A204.1 (cell line): ENCODE results near the gene CC2D2B.
"Not testable (repeated sequence)": the region's sequence is repeated elsewhere in the genome, so short reads cannot be mapped to it uniquely, and the experiment has no call there.

Experiments used
- FAIRE-seq: peaks from 2 replicates; lab custom pipeline; 2012; peaks lifted over from hg19 to GRCh38; lab: Jason Lieb, UNC

Gene CC2D2B

DNA sequence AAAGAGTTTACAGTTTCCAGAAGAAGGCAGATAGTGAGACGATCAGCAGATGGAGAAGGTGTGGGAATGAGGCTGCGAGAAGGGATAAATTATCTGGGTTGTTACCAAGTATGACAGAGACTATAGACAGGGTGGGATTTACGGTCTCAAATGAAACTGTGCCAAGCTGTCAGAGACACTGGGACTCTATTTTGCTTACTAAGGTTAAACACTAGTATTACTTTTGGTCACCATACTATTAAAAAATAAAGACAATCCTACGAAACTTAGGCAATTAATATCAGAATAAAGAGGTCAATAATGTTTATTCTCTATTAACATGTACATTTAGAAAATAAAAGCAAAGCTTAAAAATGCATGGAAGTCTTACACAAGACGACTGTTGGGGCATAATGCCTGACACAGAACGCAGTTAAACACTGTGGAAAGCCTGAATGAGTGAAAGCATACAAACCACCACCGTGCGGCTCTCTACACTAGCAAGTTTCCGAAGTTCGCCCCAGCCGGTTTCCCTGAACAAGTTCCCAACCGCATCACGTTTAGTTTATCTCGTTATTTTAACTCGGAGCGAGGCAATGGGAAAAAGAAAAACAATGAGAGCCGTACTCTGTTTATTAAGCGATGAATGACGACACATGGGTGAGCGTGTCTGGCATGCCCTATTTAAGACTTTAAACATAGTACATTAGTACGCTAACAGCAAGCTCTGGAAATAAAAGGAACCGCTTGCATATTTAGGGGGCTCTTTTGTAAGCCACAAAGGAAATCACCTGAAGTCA, 909 bp upstream of the CC2D2B start:
- peak; percentile 86 for FAIRE-seq

DNA sequence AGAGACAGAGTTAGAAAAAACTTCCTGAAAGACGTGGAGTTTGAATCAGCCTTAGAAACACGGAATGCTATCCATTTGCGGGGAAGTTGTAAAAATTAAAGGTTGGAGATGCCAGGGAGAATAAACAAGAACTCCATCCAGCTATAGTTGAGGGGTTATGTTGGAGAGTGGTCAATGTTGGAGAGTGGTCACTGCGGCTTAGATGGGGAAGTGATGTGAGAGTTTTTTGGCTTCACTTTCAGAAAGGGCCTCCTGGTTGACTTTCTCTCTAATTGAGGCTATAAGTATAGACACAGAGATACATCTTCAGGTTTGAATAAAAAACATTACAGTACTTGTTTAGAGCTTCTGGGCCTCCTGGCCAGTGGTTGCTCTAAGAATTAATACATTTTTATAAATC, 675 bp downstream of the CC2D2B start:
- FAIRE-seq, result no peak

DNA sequence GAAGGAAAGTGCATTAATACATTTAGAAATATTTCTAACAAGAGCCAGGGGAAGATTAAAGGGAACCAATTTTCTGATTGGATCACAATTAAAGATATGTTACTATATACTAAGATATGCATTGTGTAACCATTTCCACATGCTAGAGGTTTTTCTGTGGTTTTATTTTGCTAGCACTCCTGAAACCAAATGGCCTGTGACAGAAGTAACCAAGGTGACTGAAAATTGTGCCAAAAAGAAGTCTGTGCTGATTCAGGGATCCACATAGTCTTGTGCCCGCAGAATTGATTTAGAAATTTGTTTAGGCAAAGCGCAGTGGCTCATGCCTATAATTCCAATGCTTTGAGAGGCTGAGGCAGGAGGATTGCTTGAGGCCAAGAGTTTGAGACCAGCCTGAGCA, 1.8 kb downstream of the CC2D2B start:
- no peak for FAIRE-seq

DNA sequence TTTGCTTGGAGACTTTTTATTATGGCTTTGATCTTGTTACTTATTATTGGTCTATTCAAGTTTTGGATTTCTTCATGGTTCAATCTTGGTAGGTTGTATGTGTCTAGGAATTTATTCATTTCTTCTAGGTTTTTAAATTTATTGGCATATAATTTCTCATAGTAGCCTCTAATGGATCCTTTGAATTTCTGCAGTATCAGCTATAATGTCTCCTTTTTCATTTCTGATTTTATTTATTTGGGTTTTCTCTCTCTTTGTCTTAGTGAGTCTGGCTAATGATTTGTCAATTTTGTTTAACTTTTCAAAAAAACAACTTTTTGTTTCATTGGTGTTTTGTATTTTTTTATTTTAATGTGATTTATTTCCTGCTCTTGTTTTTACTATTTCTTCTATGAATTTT, 8.3 kb downstream of the CC2D2B start:
- peak; percentile 66 for FAIRE-seq

DNA sequence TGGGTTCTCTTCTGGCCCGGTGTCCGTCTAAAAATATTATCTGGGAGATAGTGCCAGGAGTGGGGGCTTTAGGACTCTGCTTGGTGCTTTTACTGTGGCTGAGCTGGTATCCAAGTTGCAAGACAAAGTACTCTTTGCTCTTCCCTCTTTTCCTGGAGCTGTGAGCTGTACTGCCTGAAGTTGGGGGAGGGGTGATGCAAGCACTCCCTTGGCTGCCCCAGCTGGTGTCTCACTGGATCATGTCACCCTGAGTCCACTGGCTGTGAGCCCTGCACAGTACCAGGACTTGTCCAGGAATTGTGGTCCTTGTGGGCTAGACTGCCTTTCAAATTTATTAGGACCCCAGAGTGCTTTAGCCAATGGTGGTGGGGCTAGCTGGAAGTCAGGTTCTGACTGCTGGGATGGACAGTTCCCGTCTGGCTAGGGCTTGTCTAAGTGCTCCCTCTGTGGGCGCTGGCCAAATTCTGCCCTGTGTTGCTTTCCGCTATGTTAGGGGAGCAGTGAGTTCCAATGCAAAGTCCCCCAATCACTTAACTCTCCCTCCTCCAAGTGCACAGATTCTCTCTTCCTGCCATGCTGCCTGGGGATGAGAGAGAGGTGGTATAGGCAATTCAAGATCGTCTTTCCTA, 13.1 kb downstream of the CC2D2B start:
- no peak for FAIRE-seq

DNA sequence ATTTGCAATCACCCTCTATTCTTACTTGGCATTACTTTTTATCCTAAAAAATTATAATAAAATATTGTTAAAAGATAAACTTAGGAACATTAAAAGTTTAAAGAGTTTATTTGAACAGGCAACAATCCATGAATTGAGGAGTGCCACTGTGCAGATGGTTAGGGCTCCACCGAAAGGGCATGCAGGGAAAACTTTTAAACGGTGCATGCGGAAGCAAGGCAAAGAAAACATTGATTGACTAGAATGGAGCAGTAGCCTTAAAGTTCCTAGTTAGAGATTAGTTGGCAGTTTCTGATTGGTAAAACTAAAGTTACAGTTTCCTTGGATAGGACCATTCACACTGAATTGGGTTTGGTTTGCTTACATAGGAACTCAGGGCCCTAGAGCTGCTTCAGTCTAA, 17.3 kb downstream of the CC2D2B start:
- FAIRE-seq, result no peak

DNA sequence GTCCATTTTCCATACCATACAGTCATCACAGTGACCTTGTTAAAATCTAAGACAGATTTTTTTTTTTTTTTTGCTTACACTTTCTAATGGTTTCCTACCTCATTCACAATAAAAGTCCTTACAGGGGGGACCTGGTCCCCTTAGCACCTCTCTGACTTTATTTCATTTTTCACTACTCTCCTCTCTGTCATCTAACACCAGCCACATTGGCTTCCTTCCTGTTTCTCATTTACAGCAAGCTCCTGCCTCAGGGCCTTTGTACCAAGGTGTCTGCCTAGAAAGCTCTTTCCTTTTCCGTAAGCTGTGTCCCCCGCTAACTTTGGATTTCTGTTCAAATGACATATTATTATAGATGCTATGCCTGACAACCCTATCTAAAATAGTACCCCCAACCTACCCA, 27.7 kb downstream of the CC2D2B start:
- FAIRE-seq, result no peak

DNA sequence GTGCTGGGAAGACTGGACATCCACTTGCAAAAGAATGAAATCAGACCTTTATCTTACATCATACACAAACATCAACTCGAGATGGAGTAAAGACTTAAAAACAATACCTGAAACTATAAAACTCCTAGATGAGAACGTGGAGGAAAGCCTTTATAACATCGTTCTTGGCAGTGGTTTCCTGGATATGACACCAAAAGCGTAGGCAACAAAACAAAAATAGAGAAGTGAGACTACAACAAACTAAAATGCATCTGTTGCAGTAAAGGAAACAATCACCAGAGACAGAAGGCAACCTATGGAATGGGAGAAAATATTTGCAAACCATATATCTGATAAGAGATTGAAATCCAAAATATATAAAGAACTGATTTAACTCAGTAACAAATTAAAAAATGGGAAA, 33.3 kb downstream of the CC2D2B start:
- FAIRE-seq, result no peak

DNA sequence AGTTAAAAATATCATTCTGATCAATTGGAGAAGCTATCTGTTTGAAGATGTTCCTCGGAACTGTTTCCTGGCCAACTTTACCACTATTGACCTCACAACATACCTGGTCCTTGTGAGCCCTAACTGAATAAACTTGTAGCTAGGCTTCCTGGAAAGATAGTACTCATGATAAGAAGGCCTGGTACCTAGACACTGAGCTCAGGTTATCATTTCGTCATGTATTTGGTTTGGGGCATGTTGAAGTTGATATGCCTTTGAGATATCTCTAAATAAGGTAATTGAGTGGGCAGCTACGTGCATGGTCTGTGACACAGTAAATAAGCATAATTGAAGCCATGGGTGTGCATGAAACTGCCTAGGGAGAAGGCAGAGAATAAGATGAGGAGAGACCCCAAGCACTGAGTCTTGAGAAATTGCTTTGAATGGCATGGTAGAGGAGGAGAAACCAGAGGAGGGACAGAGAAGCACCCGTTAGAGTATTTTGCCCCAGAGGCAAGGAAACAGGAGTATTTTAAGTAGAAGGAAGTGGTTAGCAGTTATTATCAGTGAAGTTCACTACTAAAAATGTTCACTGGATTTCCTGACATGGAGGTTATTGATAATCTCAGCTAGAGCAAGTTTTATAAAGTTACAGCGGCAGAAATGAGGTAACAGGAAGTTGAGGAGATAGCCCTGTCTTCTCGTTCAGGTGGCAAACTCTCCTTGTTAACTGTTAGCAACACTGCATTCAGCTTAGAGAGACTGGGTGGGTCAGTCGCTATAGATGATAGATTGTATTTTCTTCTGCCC, 55.6 kb downstream of the CC2D2B start:
- FAIRE-seq, result no peak

DNA sequence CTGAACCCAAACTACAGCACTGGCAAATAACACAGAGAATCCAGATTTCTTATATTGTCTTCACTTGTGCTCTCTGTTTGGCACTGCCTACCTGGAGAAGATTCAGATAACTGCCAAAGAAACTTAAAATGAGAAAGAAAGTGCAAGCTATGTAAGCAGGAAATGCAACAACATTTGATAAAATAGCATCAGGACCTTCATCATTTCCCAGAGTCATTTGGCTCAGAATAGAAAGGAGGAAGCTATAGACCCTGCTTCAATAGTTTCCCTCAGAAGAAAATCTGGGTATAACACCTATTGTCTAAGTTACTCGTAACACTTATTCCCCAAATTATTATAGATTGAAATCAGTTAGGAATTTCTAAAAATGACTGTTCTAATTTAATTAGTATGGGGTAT, 56.2 kb downstream of the CC2D2B start:
- no peak for FAIRE-seq

DNA sequence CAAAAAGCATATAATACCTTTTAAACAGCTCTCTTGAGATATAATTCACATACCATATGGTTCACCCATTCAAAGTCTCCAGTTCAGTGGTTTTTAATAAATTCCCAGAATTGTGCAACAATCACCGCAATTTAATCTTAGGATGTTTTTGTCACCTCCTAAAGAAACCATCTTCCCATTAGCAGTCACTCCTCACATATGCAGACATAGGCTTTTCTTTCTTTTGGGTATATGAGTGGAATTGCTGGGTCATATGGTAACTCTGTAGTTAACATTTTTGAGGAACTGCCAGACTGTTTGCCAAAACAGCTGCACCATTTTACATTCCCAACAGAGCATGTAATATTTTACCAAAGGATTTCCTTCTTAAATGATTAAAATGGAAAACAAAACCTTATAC, 57.0 kb downstream of the CC2D2B start:
- no peak for FAIRE-seq

DNA sequence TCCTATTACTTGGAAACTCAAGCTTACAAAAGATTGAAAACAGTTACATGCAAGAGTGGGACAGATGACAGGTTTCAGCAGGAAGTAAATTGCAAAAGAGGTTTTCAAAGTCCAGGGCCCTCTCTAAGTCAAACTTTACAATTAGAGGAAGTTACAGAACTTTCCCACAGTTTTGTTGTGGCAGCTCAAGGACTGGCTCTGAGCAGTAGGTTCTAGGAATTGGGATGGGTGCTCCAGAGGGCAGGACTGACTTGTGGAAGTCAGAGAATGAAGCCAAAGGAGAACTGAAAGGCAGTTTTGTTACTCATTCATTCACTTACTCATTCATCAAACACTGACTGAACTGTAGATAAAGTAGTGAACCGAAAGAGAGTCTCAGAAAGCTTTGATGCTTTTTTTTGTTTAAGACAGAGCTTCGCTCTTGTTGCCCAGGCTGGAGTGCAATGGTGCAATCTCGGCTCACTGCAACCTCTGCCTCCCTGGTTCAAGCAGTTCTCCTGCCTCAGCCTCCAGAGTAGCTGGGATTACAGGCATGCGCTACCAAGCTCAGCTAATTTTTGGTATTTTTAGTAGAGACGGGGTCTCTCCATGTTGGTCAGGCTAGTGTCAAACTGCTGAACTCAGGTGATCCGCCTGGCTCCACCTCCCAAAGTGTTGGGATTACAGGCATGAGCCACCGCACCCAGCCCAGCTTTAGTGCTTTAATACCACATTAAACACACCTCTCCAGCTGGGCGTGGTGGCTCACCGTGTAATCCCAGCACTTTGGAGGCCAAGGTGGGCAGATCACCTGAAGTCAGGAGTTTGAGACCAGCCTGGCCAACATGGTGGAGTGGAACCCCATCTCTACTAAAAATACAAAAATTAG, 68.8 kb downstream of the CC2D2B start:
- FAIRE-seq, result no peak

DNA sequence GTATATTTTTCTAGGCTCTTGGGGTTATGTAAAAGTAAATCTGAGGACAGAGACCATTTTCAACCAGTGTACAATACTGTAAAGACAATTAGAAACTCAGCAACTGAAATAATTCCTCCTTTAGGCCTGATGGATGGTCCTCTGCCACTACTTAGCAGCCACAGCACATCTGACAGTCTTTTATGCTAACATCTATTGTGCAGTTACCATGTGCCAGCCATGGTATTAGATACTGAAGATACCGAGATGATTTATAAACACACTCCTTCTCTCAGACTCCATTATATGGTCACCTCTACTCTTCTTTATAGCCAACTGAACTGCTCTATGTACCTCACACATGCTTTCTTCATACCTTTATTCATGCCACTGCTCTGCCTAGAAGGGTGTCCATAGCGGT, 74.4 kb downstream of the CC2D2B start:
- FAIRE-seq, result no peak

DNA sequence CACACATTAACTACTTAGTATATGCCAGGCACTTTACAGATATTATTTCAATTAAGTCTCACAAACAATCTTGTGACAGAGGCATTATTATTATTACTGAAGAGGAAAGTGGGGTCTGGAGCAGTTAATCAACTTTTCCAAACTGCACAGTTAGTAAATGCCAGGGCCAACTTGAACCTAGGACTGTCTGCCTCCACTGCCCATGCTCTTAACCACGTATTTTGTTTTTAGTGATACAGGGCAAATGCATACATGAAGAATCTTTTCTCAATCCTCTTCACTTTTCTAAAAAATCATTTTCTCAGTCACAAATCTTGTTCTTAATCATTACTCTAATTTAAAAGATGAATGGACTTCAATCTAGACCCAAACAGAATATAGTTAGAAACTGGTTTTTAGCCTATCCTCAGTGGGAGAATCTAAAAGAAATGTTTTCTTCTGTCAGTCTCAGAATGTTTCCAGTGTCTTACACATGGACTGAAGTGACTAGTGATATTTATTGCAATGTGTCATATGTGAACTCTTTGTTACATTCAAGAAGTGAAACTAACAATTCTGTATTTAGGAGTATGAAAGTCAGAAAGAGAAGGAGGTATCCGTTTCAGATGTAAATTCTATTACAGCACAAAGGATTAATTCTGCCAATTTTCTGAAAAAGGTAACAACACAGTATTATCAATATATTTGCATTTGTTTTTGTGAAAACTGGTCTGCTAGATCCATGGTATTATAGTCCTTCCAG, 80.1 kb downstream of the CC2D2B start:
- no peak for FAIRE-seq

DNA sequence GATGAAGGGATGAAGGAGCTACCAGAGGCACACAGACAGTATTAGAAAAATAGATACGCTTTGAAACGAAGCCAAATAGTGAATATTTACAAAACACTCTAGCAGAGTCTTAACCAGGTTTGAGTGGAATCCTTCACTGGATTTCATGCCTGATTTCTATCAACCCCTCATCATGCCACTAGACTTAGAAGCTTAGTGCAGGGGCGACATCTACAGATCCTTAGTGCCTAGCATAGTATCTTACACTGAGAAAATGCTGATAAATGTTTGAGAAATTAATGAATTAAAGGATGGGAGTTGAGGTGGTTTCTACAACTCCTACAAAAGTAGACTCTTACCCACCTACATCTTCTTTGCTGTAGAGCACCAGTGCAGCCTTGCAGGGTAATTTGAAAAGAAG, 80.9 kb downstream of the CC2D2B start:
- no peak for FAIRE-seq

DNA sequence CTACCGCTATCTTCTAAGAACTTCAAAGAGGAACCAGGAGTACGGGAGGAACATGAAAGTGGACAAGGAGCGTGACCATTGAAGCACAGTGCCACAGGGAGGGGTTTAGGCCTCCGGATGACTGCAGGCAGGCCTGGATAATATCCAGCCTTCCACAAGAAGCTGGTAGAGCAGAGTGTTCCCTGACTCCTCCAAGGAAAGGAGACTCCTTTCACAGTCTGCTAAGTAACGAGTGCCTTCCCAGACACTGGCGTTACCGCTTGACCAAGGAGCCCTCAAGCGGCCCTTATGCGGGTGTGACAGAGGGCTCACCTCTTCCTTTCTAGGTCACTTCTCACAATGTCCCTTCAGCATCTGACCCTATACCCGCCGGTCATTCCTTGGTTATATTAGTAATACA, 86.6 kb downstream of the CC2D2B start:
- FAIRE-seq, result not testable (repeated sequence)

DNA sequence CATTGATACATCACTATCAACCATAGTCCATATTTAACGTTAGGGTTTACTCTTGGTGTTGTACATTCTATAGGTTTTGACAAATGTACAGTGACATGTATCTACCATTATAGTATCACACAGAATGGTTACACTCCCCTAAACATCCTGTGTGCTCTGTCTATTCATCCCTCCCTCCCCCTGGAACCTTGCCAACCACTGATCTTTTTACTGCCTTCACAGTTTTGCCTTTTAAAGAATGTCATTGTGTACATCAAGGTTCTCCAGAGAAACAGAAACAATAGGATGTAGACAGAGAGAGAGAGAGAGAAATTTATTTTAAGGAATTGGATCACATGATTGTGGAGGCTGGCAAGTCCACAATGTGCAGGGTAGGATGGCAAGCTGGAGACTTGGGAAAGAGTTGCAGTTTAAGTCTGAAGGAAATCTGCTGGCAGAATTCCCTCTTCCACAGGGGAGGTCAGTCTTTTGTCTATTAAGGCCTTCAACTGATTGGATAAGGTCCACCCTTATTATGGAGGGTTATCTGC, 90.5 kb downstream of the CC2D2B start:
- FAIRE-seq, result no peak

DNA sequence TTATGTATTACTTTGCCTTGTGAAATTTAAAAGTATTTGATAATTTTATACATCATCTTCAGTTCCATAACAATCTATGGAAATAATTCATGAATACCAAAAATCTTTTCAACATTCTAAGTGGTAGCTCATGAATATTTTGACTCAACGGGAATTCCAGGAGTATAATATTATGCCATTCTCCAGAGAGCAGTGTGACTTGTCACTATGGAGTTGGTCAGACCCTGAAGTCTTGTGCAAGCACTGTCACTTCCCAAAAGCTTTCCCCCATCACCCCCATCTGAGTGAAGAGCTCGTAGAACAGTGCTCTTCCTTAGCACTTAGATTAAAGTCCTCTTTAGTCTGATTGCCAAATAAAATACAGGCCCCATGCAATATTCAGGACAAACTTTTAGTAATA, 106.2 kb downstream of the CC2D2B start:
- no peak for FAIRE-seq

DNA sequence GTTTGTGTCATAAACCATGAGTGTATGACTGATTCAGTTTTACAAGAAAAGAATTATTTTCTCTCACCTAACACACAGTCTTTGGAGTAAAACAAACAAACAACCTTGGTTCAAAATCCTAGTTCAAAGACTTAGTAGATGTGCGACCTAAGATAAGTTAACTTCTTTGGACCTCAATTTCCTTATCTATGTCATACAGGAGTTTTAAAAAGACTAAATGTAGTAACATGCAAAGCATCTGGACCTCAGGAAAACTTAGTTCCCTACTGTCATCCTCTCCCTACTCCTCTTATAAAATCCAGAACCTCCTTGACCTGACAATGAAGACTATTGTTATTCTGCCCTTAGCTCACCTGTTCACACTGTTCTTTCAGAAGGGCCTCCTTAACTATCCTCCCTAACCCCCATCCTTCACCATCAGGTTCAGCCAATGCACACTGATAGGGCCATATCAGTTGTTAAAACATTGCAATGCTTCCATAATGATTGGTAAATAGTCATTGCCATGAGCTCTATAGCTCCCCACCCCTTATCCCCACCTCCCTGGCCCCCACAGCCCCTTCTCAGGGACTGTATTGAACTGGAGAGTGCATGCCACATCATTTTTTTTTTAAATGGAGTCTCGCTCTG, 106.8 kb downstream of the CC2D2B start:
- FAIRE-seq, result no peak

DNA sequence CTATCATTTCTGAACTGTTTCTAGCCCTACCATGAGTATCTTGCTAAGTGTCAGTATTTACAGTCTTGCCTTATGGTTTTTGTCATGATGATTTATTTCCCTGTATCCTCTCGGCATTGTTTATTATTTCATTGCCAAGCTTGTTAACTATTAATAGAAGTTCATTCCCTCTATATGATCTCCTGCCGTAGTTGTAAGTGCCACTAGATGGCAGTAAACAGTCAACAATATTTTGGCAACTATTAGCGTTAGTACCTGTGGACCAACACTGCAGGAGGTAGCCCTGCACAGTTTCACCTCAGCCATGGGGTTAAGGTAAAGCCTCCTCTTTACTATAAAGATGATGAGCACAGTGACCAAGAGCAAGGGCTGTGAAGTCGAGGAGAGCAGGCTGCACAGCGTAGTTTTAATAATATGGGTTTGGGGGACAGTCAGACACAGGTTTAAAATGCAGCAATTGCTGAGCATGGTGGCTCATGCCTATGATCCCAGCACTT, 109.5 kb downstream of the CC2D2B start:
- FAIRE-seq, result peak; percentile 78

DNA sequence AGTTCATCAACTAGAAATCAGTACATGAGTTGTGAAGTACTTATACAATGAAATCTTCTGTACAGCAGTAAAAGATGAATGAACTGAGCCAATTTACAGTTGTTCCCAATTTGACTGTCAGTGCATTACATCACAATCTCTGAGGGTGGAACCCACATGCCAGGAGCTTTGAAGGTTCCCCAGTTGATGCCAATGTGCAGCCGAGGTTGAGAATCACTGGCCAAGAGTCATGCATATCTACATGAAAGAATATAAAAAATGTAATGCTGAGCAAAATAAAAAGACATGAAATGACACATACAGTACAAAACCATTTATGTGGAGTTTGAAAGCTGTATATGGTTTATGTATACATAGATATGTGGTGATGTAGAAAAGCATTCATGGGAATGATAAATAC, 113.6 kb downstream of the CC2D2B start:
- no peak for FAIRE-seq
